ENCODE results near the gene NEDD9.

NEDD9 gene

GRCh38 chr6:11245381-11246256, 13.2 kb upstream of the NEDD9 start:
- Histone ChIP-seq H3K4me3 (replicated peaks; ENCODE audit: insufficient read depth, low read length) (no peak overlapping the region), H3K27ac (replicated peaks) (no peak overlapping the region), H3K27me3 (ENCODE audit: insufficient read depth, poor library complexity, severe bottlenecking) (no peaks in the 10 kb centered on the region)
- DNase-seq (ENCODE audit: low read depth in 1 of 2, low spot score in 1 of 2), result no peak
- TF ChIP-seq REST (IDR thresholded peaks at IDR 0.05; ENCODE audit: insufficient replicate concordance, low read depth) (no peak), SPI1 (IDR thresholded peaks at IDR 0.05; ENCODE audit: borderline replicate concordance, low read depth) (no peak), CTCF (IDR thresholded peaks at IDR 0.05; ENCODE audit: insufficient read depth, low read length) (no peak), GABPA (IDR thresholded peaks at IDR 0.05; ENCODE audit: low read depth) (no peak), POLR2AphosphoS5 (IDR thresholded peaks at IDR 0.05; ENCODE audit: low read depth) (no peak)

- TF ChIP-seq CTCF (IDR thresholded peaks at IDR 0.05; ENCODE audit: insufficient read depth, low read length) (no peak), SPI1 (IDR thresholded peaks at IDR 0.05; ENCODE audit: borderline replicate concordance, low read depth) (no peak), GABPA (IDR thresholded peaks at IDR 0.05; ENCODE audit: low read depth) (no peak), REST (IDR thresholded peaks at IDR 0.05; ENCODE audit: insufficient replicate concordance, low read depth) (no peak), POLR2AphosphoS5 (IDR thresholded peaks at IDR 0.05; ENCODE audit: low read depth) (no peak)
Measured at GRCh38 chr6:11244387-11245126, 12.1 kb upstream of the NEDD9 start.

GRCh38 chr6:11243861-11244260, 11.4 kb upstream of the NEDD9 start:
- Histone ChIP-seq H3K4me3 (replicated peaks; ENCODE audit: insufficient read depth, low read length) (no peak overlapping the region), H3K27me3 (ENCODE audit: insufficient read depth, poor library complexity, severe bottlenecking) (no peaks in the 10 kb centered on the region), H3K27ac (replicated peaks) (no peak overlapping the region)
- no peak for DNase-seq (ENCODE audit: low read depth in 1 of 2, low spot score in 1 of 2)
- TF ChIP-seq GABPA (IDR thresholded peaks at IDR 0.05; ENCODE audit: low read depth) (no peak), SPI1 (IDR thresholded peaks at IDR 0.05; ENCODE audit: borderline replicate concordance, low read depth) (no peak), CTCF (IDR thresholded peaks at IDR 0.05; ENCODE audit: insufficient read depth, low read length) (no peak), REST (IDR thresholded peaks at IDR 0.05; ENCODE audit: insufficient replicate concordance, low read depth) (no peak), POLR2AphosphoS5 (IDR thresholded peaks at IDR 0.05; ENCODE audit: low read depth) (no peak)

More at GRCh38 chr6:11244387-11245126, 12.1 kb upstream of the NEDD9 start:
- H3K4me3 ChIP-seq (replicated peaks; ENCODE audit: insufficient read depth, low read length), result no peak overlapping the region
- H3K27me3 ChIP-seq (ENCODE audit: insufficient read depth, poor library complexity, severe bottlenecking), result no peaks in the 10 kb centered on the region
- H3K27ac ChIP-seq (replicated peaks), result no peak overlapping the region
- no peak for DNase-seq (ENCODE audit: low read depth in 1 of 2, low spot score in 1 of 2)

All from HL-60 (cell line).